HEK293T (cell line): Measurements from ENCODE around the gene TMCO4.

Experiments
- HDGF ChIP-seq: fragments of 450-650 bp; IDR thresholded peaks from 2 replicates; pipeline ENCODE4 v1.6.1; 2017; ENCODE audit warnings: antibody characterized with exemption, borderline replicate concordance
- NFRKB ChIP-seq: fragments of 450-650 bp; IDR thresholded peaks from 2 replicates; pipeline ENCODE4 v1.6.1; 2016; ENCODE audit warnings: mild to moderate bottlenecking, moderate library complexity
- PKNOX1 ChIP-seq: fragments of 450-650 bp; IDR thresholded peaks from 2 replicates; pipeline ENCODE4 v1.6.1; 2016
- SUZ12 ChIP-seq: fragments of 450-650 bp; IDR thresholded peaks from 2 replicates; pipeline ENCODE4 v1.6.1; 2016; ENCODE audit warnings: mild to moderate bottlenecking

- no peak for TF ChIP-seq SUZ12
- no peak for TF ChIP-seq HDGF
- TF ChIP-seq NFRKB, result no peak
- no peak for TF ChIP-seq PKNOX1
Measured at GRCh38 chr1:19738669-19739068, 61.0 kb downstream of the TMCO4 start.
